HCT116 (cell line): Measurements from ENCODE around the gene SEMA4C. TPM values are rescaled to one million over a fixed set of nuclear protein-coding genes. Genes with fewer than 3 reads are reported as not detected.

ENCODE experiments used
- ATAC-seq: fragments of 200-7000 bp; cut with Tn5 transposase; 2 replicates; pipeline ENCODE4 v1.9.1; 2020; ENCODE audit warnings: mild to moderate bottlenecking, moderate library complexity
- BruUV-seq: library from RNA; stranded (reverse); fragments of 400-500 nt; replicated peaks from 2 replicates; lab custom pipeline; 2021; lab: Mats Ljungman, UMichigan
- CTCF ChIA-PET: fragments of 300-600 bp; sonication (Branson Sonifier 250); formaldehyde crosslinking; loops from one replicate; lab custom pipeline; 2021; ENCODE audit warnings: antibody characterized with exemption; lab: Charles Lee
- POLR2A ChIA-PET: fragments of 300-600, 350-600 bp; sonication (Branson Sonifier 250); formaldehyde crosslinking; loops from one replicate; lab custom pipeline; 2021; ENCODE audit warnings: antibody characterized with exemption; lab: Charles Lee
- RAD21 ChIA-PET, 2 experiments: fragments of 300-600 bp; sonication (Branson Sonifier 250); formaldehyde crosslinking; loops; one replicate each; lab custom pipeline; 2023; ENCODE audit warnings: low total read pairs in 2 of 2; ENCODE audit not compliant: uncharacterized antibody in 2 of 2, unreplicated experiment in 2 of 2, low non-redundant PET in 1 of 2; lab: Charles Lee
- DNase-seq: peaks from one replicate; pipeline ENCODE4 v3.0.0-alpha.2; 2010; ENCODE audit warnings: low read depth, low spot score
- H2AFZ ChIP-seq: fragments of 200-600 bp; shearing (Covaris generic), sonication (generic); 2 replicates; pipeline ENCODE4 v1.6.1; 2017; ENCODE audit warnings: low read depth, mixed run types, mixed read lengths, antibody characterized with exemption, low read length; ENCODE audit not compliant: poor library complexity, severe bottlenecking
- H3K27ac ChIP-seq: 2 replicates; pipeline ENCODE4 v1.5.1; 2012; ENCODE audit warnings: low read depth, low read length
- H3K27me3 ChIP-seq: fragments of 200-600 bp; sonication (generic); 2 replicates; pipeline ENCODE4 v1.6.1; 2016; ENCODE audit warnings: mixed run types, low read length, mixed read lengths; ENCODE audit not compliant: insufficient read depth
- H3K36me3 ChIP-seq, 2 experiments: fragments of 200-500 bp in 1 of 2; fragments of 200-600 bp in 1 of 2; sonication (Bioruptor generic) in 1 of 2; sonication (generic) in 1 of 2; 2 replicates each; pipeline versions ENCODE4 v1.5.1 to v1.6.1; 2014 to 2016; ENCODE audit warnings: low read length in 2 of 2, inconsistent platforms in 1 of 2, mixed read lengths in 1 of 2, mixed run types in 1 of 2; ENCODE audit not compliant: insufficient read depth in 2 of 2, control insufficient read depth in 1 of 2
- H3K4me1 ChIP-seq, 2 experiments: fragments of 200-600 bp in 1 of 2; sonication (generic) in 1 of 2; 2 replicates each; pipeline versions ENCODE4 v1.5.1 to v1.6.1; 2012 to 2017; ENCODE audit warnings: low read length in 2 of 2, inconsistent platforms in 1 of 2, mild to moderate bottlenecking in 1 of 2, mixed read lengths in 1 of 2, mixed run types in 1 of 2, moderate library complexity in 1 of 2; ENCODE audit not compliant: insufficient read depth in 2 of 2, control insufficient read depth in 1 of 2
- H3K4me2 ChIP-seq: fragments of 200-600 bp; sonication (generic); 2 replicates; pipeline ENCODE4 v1.6.1; 2017; ENCODE audit warnings: mixed run types, low read length, mixed read lengths
- H3K4me3 ChIP-seq, 2 experiments: fragments of 200-600 bp in 1 of 2; sonication (generic) in 1 of 2; replicated peaks in 1 of 2; 2 replicates each; pipeline ENCODE4 v1.5.1; 2011 to 2016; ENCODE audit warnings: low read length in 2 of 2, control low read depth in 1 of 2, low read depth in 1 of 2, mild to moderate bottlenecking in 1 of 2, mixed read lengths in 1 of 2, mixed run types in 1 of 2
- H3K79me2 ChIP-seq: fragments of 200-600 bp; sonication (generic); 2 replicates; pipeline ENCODE4 v1.6.1; 2017; ENCODE audit warnings: mild to moderate bottlenecking, mixed run types, low read length, moderate library complexity, mixed read lengths; ENCODE audit not compliant: insufficient read depth
- H3K9ac ChIP-seq: fragments of 200-600 bp; sonication (generic); 2 replicates; pipeline ENCODE4 v1.6.1; 2016; ENCODE audit warnings: low read length, mixed read lengths
- H3K9me2 ChIP-seq: fragments of 200-600 bp; sonication (generic), shearing (Covaris generic); 2 replicates; pipeline ENCODE4 v1.6.1; 2017; ENCODE audit warnings: mixed run types, mild to moderate bottlenecking, moderate library complexity; ENCODE audit not compliant: insufficient read depth
- H3K9me3 ChIP-seq, 2 experiments: fragments of 200-500 bp in 1 of 2; fragments of 200-600 bp in 1 of 2; sonication (Bioruptor generic) in 1 of 2; sonication (generic) in 1 of 2; 2 replicates each; pipeline ENCODE4 v1.6.1; 2014 to 2017; ENCODE audit warnings: low read length in 2 of 2, mixed read lengths in 2 of 2, inconsistent platforms in 1 of 2, low read depth in 1 of 2, mild to moderate bottlenecking in 1 of 2, mixed run types in 1 of 2, moderate library complexity in 1 of 2; ENCODE audit not compliant: control insufficient read depth in 1 of 2, insufficient read depth in 1 of 2
- H4K20me1 ChIP-seq: fragments of 200-600 bp; sonication (generic), shearing (Covaris generic); 2 replicates; pipeline ENCODE4 v1.6.1; 2017; ENCODE audit warnings: mixed run types, mild to moderate bottlenecking, moderate library complexity; ENCODE audit not compliant: insufficient read depth
- CBX3 ChIP-seq: IDR thresholded peaks from 2 replicates; pipeline ENCODE4 v1.6.1; 2012; ENCODE audit warnings: low read depth
- CEBPB ChIP-seq: IDR thresholded peaks from 2 replicates; pipeline ENCODE4 v1.6.1; 2012; ENCODE audit warnings: low read depth
- CTCF ChIP-seq, 3 experiments: fragments of 200-600 bp in 1 of 3; sonication (generic) in 1 of 3; IDR thresholded peaks in 2 of 3; conservative IDR thresholded peaks in 1 of 3; 2 replicates each; pipeline ENCODE4 v1.5.1; 2012 to 2017; ENCODE audit warnings: low read depth in 2 of 3, low read length in 2 of 3, antibody characterized with exemption in 1 of 3, borderline replicate concordance in 1 of 3, control low read depth in 1 of 3, mild to moderate bottlenecking in 1 of 3, mixed read lengths in 1 of 3, mixed run types in 1 of 3, moderate library complexity in 1 of 3; ENCODE audit not compliant: insufficient read depth in 1 of 3
- FOSL1 ChIP-seq: IDR thresholded peaks from 2 replicates; pipeline ENCODE4 v1.6.1; 2012; ENCODE audit warnings: low read depth
- JUND ChIP-seq: IDR thresholded peaks from 2 replicates; pipeline ENCODE4 v1.6.1; 2012
- MAX ChIP-seq: IDR thresholded peaks from 2 replicates; pipeline ENCODE4 v1.6.1; 2012
- POLR2A ChIP-seq: IDR thresholded peaks from 2 replicates; pipeline ENCODE4 v1.7.0; 2011; ENCODE audit warnings: borderline replicate concordance; ENCODE audit not compliant: insufficient read depth, insufficient read length; ENCODE audit errors: extremely low read depth
- POLR2AphosphoS5 ChIP-seq: IDR thresholded peaks from 2 replicates; pipeline ENCODE4 v1.6.1; 2011; ENCODE audit warnings: mild to moderate bottlenecking, low read depth, low read length, moderate library complexity
- RAD21 ChIP-seq: IDR thresholded peaks from 2 replicates; pipeline ENCODE4 v1.6.1; 2012; ENCODE audit warnings: low read depth, mild to moderate bottlenecking
- SP1 ChIP-seq: IDR thresholded peaks from 2 replicates; pipeline ENCODE4 v1.6.1; 2012; ENCODE audit warnings: low read depth
- SRF ChIP-seq: IDR thresholded peaks from 2 replicates; pipeline ENCODE4 v1.6.1; 2012; ENCODE audit warnings: low read depth
- TCF7L2 ChIP-seq: IDR thresholded peaks from 2 replicates; pipeline ENCODE4 v1.7.0; 2011; ENCODE audit warnings: borderline replicate concordance, inconsistent platforms; ENCODE audit not compliant: insufficient read depth, insufficient read length; ENCODE audit errors: extremely low read depth
- ZBTB33 ChIP-seq: IDR thresholded peaks from 2 replicates; pipeline ENCODE4 v1.6.1; 2011; ENCODE audit warnings: mild to moderate bottlenecking, low read length, moderate library complexity; ENCODE audit not compliant: insufficient replicate concordance; ENCODE audit errors: extremely low read depth
- ZNF274 ChIP-seq: fragments of 200-500 bp; sonication (Bioruptor generic); IDR thresholded peaks from 2 replicates; pipeline ENCODE4 v1.6.1; 2014; ENCODE audit warnings: mild to moderate bottlenecking, low read depth, low read length, inconsistent platforms
- intact Hi-C: fragments of 100-400 bp; cut with micrococcal nuclease; formaldehyde crosslinking; loops from 2 replicates; pipeline ENCODE4 v1.10.0; 2022
- total RNA-seq: library from RNA; stranded (reverse); gene quantifications from one replicate; pipeline ENCODE4 v1.2.1, GENCODE V29; 2021; ENCODE audit not compliant: unreplicated experiment
- TF ChIP-seq, protein P1 (sequence below): IDR thresholded peaks from 2 replicates; pipeline ENCODE4 v1.6.1; 2012; ENCODE audit warnings: low read depth
- TF ChIP-seq, protein P2 (sequence below): IDR thresholded peaks from 2 replicates; pipeline ENCODE4 v1.6.1; 2012

Gene SEMA4C
- total RNA-seq, 1 experiment from 2014 or later = 25.4 TPM

- Histone ChIP-seq H3K9ac (no peak overlapping the region), H3K9me3 (no peaks in the 10 kb centered on the region), H3K79me2 (no peaks in the 10 kb centered on the region), H3K4me1 (no peaks in the 10 kb centered on the region), H3K36me3 (peaks cover 18 to 21% of the 10 kb centered on the region in 2 experiments; a peak in 3 of 4 replicates), H3K27me3 (no peaks in the 10 kb centered on the region), H3K4me2 (no peak overlapping the region), H3K27ac (no peak overlapping the region), H3K9me2 (no peaks in the 10 kb centered on the region), H2AFZ (no peak overlapping the region), H3K4me3 (no peak overlapping the region), H4K20me1 (no peaks in the 10 kb centered on the region)
- ChIA-PET POLR2A (no interaction called here), CTCF (no interaction called here), RAD21 (no interaction called here)
- TF ChIP-seq MAX (no peak), SP1 (no peak), TCF7L2 (no peak), CBX3 (no peak), FOSL1 (no peak), POLR2A (no peak), CTCF (IDR thresholded peaks at IDR 0.05 in 2 of 3, conservative IDR thresholded peaks at IDR 0.05 in 1 of 3; ENCODE audit: borderline replicate concordance in 1 of 3, insufficient read depth in 1 of 3, low read depth in 2 of 3, low read length in 2 of 3) (no peak), ZNF274 (no peak), ZBTB33 (no peak), CEBPB (no peak), JUND (no peak), POLR2AphosphoS5 (no peak), SRF (no peak), RAD21 (no peak)
- TF ChIP-seq, protein P1, sequence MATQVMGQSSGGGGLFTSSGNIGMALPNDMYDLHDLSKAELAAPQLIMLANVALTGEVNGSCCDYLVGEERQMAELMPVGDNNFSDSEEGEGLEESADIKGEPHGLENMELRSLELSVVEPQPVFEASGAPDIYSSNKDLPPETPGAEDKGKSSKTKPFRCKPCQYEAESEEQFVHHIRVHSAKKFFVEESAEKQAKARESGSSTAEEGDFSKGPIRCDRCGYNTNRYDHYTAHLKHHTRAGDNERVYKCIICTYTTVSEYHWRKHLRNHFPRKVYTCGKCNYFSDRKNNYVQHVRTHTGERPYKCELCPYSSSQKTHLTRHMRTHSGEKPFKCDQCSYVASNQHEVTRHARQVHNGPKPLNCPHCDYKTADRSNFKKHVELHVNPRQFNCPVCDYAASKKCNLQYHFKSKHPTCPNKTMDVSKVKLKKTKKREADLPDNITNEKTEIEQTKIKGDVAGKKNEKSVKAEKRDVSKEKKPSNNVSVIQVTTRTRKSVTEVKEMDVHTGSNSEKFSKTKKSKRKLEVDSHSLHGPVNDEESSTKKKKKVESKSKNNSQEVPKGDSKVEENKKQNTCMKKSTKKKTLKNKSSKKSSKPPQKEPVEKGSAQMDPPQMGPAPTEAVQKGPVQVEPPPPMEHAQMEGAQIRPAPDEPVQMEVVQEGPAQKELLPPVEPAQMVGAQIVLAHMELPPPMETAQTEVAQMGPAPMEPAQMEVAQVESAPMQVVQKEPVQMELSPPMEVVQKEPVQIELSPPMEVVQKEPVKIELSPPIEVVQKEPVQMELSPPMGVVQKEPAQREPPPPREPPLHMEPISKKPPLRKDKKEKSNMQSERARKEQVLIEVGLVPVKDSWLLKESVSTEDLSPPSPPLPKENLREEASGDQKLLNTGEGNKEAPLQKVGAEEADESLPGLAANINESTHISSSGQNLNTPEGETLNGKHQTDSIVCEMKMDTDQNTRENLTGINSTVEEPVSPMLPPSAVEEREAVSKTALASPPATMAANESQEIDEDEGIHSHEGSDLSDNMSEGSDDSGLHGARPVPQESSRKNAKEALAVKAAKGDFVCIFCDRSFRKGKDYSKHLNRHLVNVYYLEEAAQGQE = no peak
- TF ChIP-seq, protein P2, sequence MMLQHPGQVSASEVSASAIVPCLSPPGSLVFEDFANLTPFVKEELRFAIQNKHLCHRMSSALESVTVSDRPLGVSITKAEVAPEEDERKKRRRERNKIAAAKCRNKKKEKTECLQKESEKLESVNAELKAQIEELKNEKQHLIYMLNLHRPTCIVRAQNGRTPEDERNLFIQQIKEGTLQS = no peak
- no TSS peak for BruUV-seq
- intact Hi-C loops = no loop called here
- ATAC-seq (no peak), DNase-seq (no peak)
Measured at GRCh38 chr2:96848264-96848663, 21.6 kb downstream of the SEMA4C start.
